ENCODE results near the gene OTULIN. TPM values are rescaled to one million over a fixed set of nuclear protein-coding genes. Genes with fewer than 3 reads are reported as not detected.

OTULIN gene
- total and polyA plus RNA-seq, 2 of the 8 experiments (the other 6 are each of a cell fraction or from before 2014, with no cell fraction given) = 5.2 to 34.8 TPM

GRCh38 chr5:14635656-14636055 lies 28.9 kb upstream of the OTULIN start:
- no peak overlapping the region for H2BK15ac ChIP-seq (ENCODE audit: low read length)
- no peaks in the 10 kb centered on the region for H3K4me1 ChIP-seq (replicated peaks in 1 of 4; ENCODE audit: control insufficient read depth in 3 of 4, insufficient read depth in 4 of 4, low read length in 3 of 4)
- H4K20me1 ChIP-seq (replicated peaks in 1 of 2; ENCODE audit: control insufficient read depth in 1 of 2, insufficient read depth in 2 of 2, low read length in 2 of 2) = no peaks in the 10 kb centered on the region
- H3K56ac ChIP-seq (replicated peaks; ENCODE audit: insufficient read length, low read depth, low read length) = no peak overlapping the region
- no peak overlapping the region for H3K18ac ChIP-seq (ENCODE audit: extremely low read depth, low read length)
- TF ChIP-seq NANOG (IDR thresholded peaks at IDR 0.05; ENCODE audit: insufficient read depth, low read depth, low read length, poor library complexity, severe bottlenecking) (no peak), SUZ12 (IDR thresholded peaks at IDR 0.05; ENCODE audit: low read length) (no peak), TAF1 (IDR thresholded peaks at IDR 0.05; ENCODE audit: low read depth, low read length) (no peak), CHD2 (IDR thresholded peaks at IDR 0.05; ENCODE audit: low read length) (no peak), ZNF274 (IDR thresholded peaks at IDR 0.05; ENCODE audit: borderline replicate concordance, extremely low read depth, low read length) (no peak), SIRT6 (IDR thresholded peaks at IDR 0.05; ENCODE audit: low read length) (no peak)
- peaks cover 1% of the 10 kb centered on the region; the same call in 1 of the 2 replicates for H3K23me2 ChIP-seq (ENCODE audit: low read depth, low read length)
- H2AFZ ChIP-seq (ENCODE audit: low read length) = no peak overlapping the region
- no peaks in the 10 kb centered on the region for H3K79me1 ChIP-seq (ENCODE audit: low read depth, low read length)
- no peaks in the 10 kb centered on the region for H3K27me3 ChIP-seq (replicated peaks in 1 of 4; ENCODE audit: control insufficient read depth in 3 of 4, extremely low read depth in 1 of 4, insufficient read depth in 3 of 4, low read length in 3 of 4)
- no peak overlapping the region for H3K9ac ChIP-seq (replicated peaks in 1 of 4; ENCODE audit: extremely low read depth in 1 of 4, low read depth in 3 of 4, low read length in 3 of 4)
- H3K4me3 ChIP-seq (ENCODE audit: extremely low read depth in 1 of 4, insufficient read depth in 2 of 4, low read depth in 3 of 4, low read length in 4 of 4) = no peak overlapping the region
- no peak overlapping the region for H3K4me2 ChIP-seq (ENCODE audit: insufficient read depth in 1 of 2, low read depth in 2 of 2, low read length in 2 of 2)
- H2BK5ac ChIP-seq (ENCODE audit: low read depth, low read length) = no peak overlapping the region
- no peak overlapping the region for H2AK5ac ChIP-seq (ENCODE audit: low read depth, low read length)
- no peak overlapping the region for H4K91ac ChIP-seq (replicated peaks; ENCODE audit: insufficient read length, low read length)
- H4K8ac ChIP-seq (ENCODE audit: extremely low read depth, insufficient read depth, low read length) = no peak overlapping the region
- CTCF ChIA-PET (ENCODE audit: partially characterized antibody) = interaction anchor here (1.0 kb wide), 1 partner anchor 13 kb away, joined by 4 read pairs; no protein-coding TSS in a partner anchor
- H3K9me3 ChIP-seq (ENCODE audit: insufficient read depth in 2 of 2, low read depth in 1 of 2, low read length in 1 of 2) = no peaks in the 10 kb centered on the region
- H3K79me2 ChIP-seq (ENCODE audit: control insufficient read depth in 1 of 2, insufficient read depth in 2 of 2, low read length in 2 of 2) = no peaks in the 10 kb centered on the region
- H3K4ac ChIP-seq (replicated peaks; ENCODE audit: insufficient read length, low read depth, low read length) = no peak overlapping the region
- no peak overlapping the region for H2BK12ac ChIP-seq (ENCODE audit: low read depth, low read length)
- no peaks in the 10 kb centered on the region for H3K36me3 ChIP-seq (ENCODE audit: control insufficient read depth in 2 of 4, insufficient read depth in 4 of 4, low read length in 3 of 4)
- H3K23ac ChIP-seq (ENCODE audit: insufficient read length) = no peak overlapping the region
- no peak overlapping the region for H2BK20ac ChIP-seq (ENCODE audit: low read length)
- WGBS, 2 experiments (ENCODE audit: extremely low coverage in 1 of 2, insufficient coverage in 1 of 2, insufficient read length in 1 of 2, insufficient replicate concordance in 2 of 2, low coverage in 1 of 2, low lambda C conversion rate in 2 of 2, missing lambda C conversion rate in 1 of 2) = 87% methylated on average over 2 of the region's 2 CpGs; no CpG with 5 or more reads in 1 of the 2 experiments
- no peak overlapping the region for H4K5ac ChIP-seq (ENCODE audit: insufficient read length, low read depth, low read length)
- DNase-seq (ENCODE audit: low read depth in 1 of 2, low spot score in 2 of 2) (no peak), FAIRE-seq (no peak)
- H2BK120ac ChIP-seq (replicated peaks; ENCODE audit: low read depth, low read length) = no peak overlapping the region
- no peak overlapping the region for H3K27ac ChIP-seq (ENCODE audit: low read depth, low read length)
- POLR2A ChIA-PET (ENCODE audit: partially characterized antibody) = no interaction called here
- no peak overlapping the region for H3K14ac ChIP-seq (ENCODE audit: insufficient read length)
